Activated CD4-positive, alpha-beta T cell treated with anti-CD3 and anti-CD28 coated beads for 36 hours (primary cell): ENCODE measurements around the gene ANKH. TPM values are rescaled to one million over a fixed set of nuclear protein-coding genes. Genes with fewer than 3 reads are reported as not detected.
A peak's percentile ranks its signal among the peaks of the same experiment; 100 is the strongest.
"Not testable (repeated sequence)": the region's sequence is repeated elsewhere in the genome, so short reads cannot be mapped to it uniquely, and the experiment has no call there.

Source experiments
- ATAC-seq: fragments of 200-7000 bp; cut with Tn5 transposase; one replicate; pipeline ENCODE4 v1.10.0; 2021; ENCODE audit warnings: mild to moderate bottlenecking, moderate library complexity
- CTCF ChIA-PET: fragments of 350-600 bp; sonication (Branson Sonifier 250); formaldehyde crosslinking; loops from one replicate; lab custom pipeline; 2021; ENCODE audit warnings: antibody characterized with exemption; lab: Charles Lee
- POLR2A ChIA-PET: fragments of 350-600 bp; sonication (Branson Sonifier 250); formaldehyde crosslinking; loops from one replicate; lab custom pipeline; 2021; ENCODE audit warnings: antibody characterized with exemption, inconsistent platforms; lab: Charles Lee
- DNase-seq: peaks from one replicate; pipeline ENCODE4 v3.0.0-alpha.2; 2020
- H3K27ac Mint-ChIP-seq: one replicate; pipeline ENCODE4 v1.8.0; 2021; ENCODE audit warnings: mixed read lengths
- H3K27me3 Mint-ChIP-seq: one replicate; pipeline ENCODE4 v1.8.0; 2021; ENCODE audit warnings: mixed read lengths
- H3K36me3 Mint-ChIP-seq: one replicate; pipeline ENCODE4 v1.8.0; 2021; ENCODE audit warnings: low read depth, mixed read lengths
- H3K4me1 Mint-ChIP-seq: one replicate; pipeline ENCODE4 v1.8.0; 2021; ENCODE audit warnings: mixed read lengths
- H3K4me3 Mint-ChIP-seq: one replicate; pipeline ENCODE4 v1.8.0; 2021; ENCODE audit warnings: mild to moderate bottlenecking, moderate library complexity, mixed read lengths
- H3K9me3 Mint-ChIP-seq: one replicate; pipeline ENCODE4 v1.8.0; 2021; ENCODE audit warnings: low read depth, mixed read lengths
- intact Hi-C, 2 experiments: fragments of 100-400 bp; cut with DNase I in 1 of 2; cut with micrococcal nuclease in 1 of 2; formaldehyde crosslinking; loops; one replicate each; pipeline versions ENCODE4 v1.14.2 to v1.15.1; 2022 to 2024; cut with DNase I, micrococcal nuclease
- total RNA-seq, 2 experiments: library from RNA; stranded (reverse); gene quantifications; one replicate each; pipeline ENCODE4 v1.2.3, GENCODE V29; 2021

Gene ANKH
- total RNA-seq, 2 experiments from 2014 or later = 72.8 to 76.4 TPM

GRCh38 chr5:14810282-14810681 is 61.3 kb downstream of the ANKH start:
- H3K9me3 Mint-ChIP-seq = no peaks in the 10 kb centered on the region
- CTCF ChIA-PET = interaction anchor here (1.1 to 1.6 kb wide), 4 partner anchors 60 to 193 kb away, joined by 3 to 5 read pairs (median 4); no protein-coding TSS in a partner anchor
- peak overlapping the region; percentile 55 for H3K4me3 Mint-ChIP-seq
- no peak for DNase-seq
- peak overlapping the region; percentile 71 for H3K27ac Mint-ChIP-seq
- POLR2A ChIA-PET = interaction anchor here (1.8 kb wide), 1 partner anchor 182 kb away, joined by 4 read pairs; no protein-coding TSS in a partner anchor
- intact Hi-C loops = loop anchor here (2.0 to 10.0 kb wide), 4 partner anchors 117 to 395 kb away; partner anchors contain the start of gene OTULIN (in 1 of the 2)
- ATAC-seq = no peak
- H3K4me1 Mint-ChIP-seq = peaks cover 57% of the 10 kb centered on the region
- no peaks in the 10 kb centered on the region for H3K27me3 Mint-ChIP-seq
- peaks cover 4% of the 10 kb centered on the region for H3K36me3 Mint-ChIP-seq

GRCh38 chr5:14809369-14810155 is 62.0 kb downstream of the ANKH start:
- Mint-ChIP-seq H3K27me3 (no peaks in the 10 kb centered on the region), H3K4me1 (peaks cover 51% of the 10 kb centered on the region), H3K27ac (peak overlapping the region; percentile 71), H3K9me3 (no peaks in the 10 kb centered on the region), H3K4me3 (peak overlapping the region; percentile 55), H3K36me3 (peaks cover 7% of the 10 kb centered on the region)
- ChIA-PET POLR2A (interaction anchor here (0.6 to 1.8 kb wide), 2 partner anchors 183 to 1826 kb away, joined by 3 to 4 read pairs; no protein-coding TSS in a partner anchor), CTCF (interaction anchor here (1.1 to 1.6 kb wide), 5 partner anchors 60 to 194 kb away, joined by 3 to 5 read pairs (median 4); no protein-coding TSS in a partner anchor)
- intact Hi-C loops = loop anchor here (1.0 to 10.0 kb wide), 12 partner anchors 8 to 1655 kb away; partner anchors contain the start of genes OTULIN (in 1 of the 2) and ZNF622 (in 1 of the 2)
- DNase-seq (peak; percentile 87), ATAC-seq (peak; percentile 96)

DNA sequence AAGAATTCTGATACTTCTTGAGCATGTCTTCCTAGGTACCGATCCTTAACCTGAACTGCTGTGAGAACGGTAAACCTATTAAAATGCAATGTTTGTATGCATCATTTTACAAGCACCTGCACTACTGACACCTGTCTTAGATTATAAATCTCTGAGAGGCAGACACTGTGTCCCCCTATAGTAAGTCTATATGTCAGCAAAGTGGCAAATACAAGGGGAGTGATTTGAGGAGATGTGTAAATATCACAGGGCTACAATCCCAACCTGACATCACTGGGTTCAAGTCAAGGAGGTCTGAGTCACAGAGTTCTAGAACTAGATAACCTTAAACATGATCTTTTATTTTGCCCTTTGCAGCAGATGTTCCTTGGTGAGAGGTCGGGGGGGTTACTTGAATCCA is 64.1 kb downstream of the ANKH start:
- Mint-ChIP-seq H3K9me3 (no peaks in the 10 kb centered on the region), H3K4me3 (no peak overlapping the region), H3K27ac (no peak overlapping the region), H3K36me3 (peaks cover 10% of the 10 kb centered on the region), H3K27me3 (no peaks in the 10 kb centered on the region), H3K4me1 (peaks cover 40% of the 10 kb centered on the region)
- POLR2A ChIA-PET = no interaction called here
- intact Hi-C loops = loop anchor here (5.0 to 10.0 kb wide), 2 partner anchors 80 to 1657 kb away; partner anchors contain the start of gene ZNF622 (in 1 of the 2)
- no peak for ATAC-seq
- no peak for DNase-seq
- CTCF ChIA-PET = no interaction called here

GRCh38 chr5:14806456-14806855 is 65.1 kb downstream of the ANKH start:
- CTCF ChIA-PET = no interaction called here

DNA sequence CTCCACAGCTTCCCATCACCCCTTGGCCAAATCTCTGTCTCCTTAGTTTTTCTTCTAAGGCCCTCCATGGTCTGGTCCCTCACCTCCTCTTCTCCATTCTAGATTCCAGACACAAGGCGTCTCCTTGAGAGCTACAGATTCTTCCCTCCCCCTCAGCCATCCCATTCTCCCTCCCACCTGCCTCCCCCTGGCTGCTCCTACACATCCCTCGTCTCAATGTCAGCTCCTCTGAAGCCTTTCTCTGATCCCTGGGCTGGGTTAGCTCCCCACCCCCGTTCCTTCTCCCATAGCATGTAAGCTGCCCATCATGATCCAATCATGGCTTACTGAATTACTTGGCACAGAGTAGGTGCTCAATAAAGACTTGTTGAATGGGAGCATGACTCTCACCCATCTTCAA is 69.0 kb downstream of the ANKH start:
- H3K4me1 Mint-ChIP-seq = peaks cover 39% of the 10 kb centered on the region
- H3K27me3 Mint-ChIP-seq = no peaks in the 10 kb centered on the region
- no peak overlapping the region for H3K4me3 Mint-ChIP-seq
- ATAC-seq (no peak), DNase-seq (no peak)
- no peaks in the 10 kb centered on the region for H3K9me3 Mint-ChIP-seq
- ChIA-PET POLR2A (no interaction called here), CTCF (interaction anchor here (0.6 to 1.4 kb wide), 4 partner anchors 74 to 149 kb away, joined by 3 to 5 read pairs (median 3); no protein-coding TSS in a partner anchor)
- H3K27ac Mint-ChIP-seq = no peak overlapping the region
- intact Hi-C loops = loop anchor here in 1 of 2 experiments (10.0 kb wide), 1 partner anchor 1662 kb away; the partner anchor contains the start of gene ZNF622
- H3K36me3 Mint-ChIP-seq = peaks cover 20% of the 10 kb centered on the region

More at GRCh38 chr5:14806456-14806855, 65.1 kb downstream of the ANKH start:
- POLR2A ChIA-PET = no interaction called here
- Mint-ChIP-seq H3K36me3 (peaks cover 12% of the 10 kb centered on the region), H3K4me3 (no peak overlapping the region), H3K27ac (no peak overlapping the region), H3K9me3 (no peaks in the 10 kb centered on the region), H3K4me1 (peaks cover 44% of the 10 kb centered on the region), H3K27me3 (no peaks in the 10 kb centered on the region)
- intact Hi-C loops = loop anchor here (5.0 to 10.0 kb wide), 2 partner anchors 79 to 1658 kb away; partner anchors contain the start of gene ZNF622 (in 1 of the 2)
- no peak for ATAC-seq
- DNase-seq = no peak

GRCh38 chr5:14801792-14802191 is 69.8 kb downstream of the ANKH start:
- ChIA-PET CTCF (interaction anchor here (0.7 to 1.0 kb wide), 2 partner anchors 74 to 116 kb away, joined by 3 read pairs; no protein-coding TSS in a partner anchor), POLR2A (no interaction called here)
- peaks cover 43% of the 10 kb centered on the region for H3K4me1 Mint-ChIP-seq
- no peak for DNase-seq
- intact Hi-C loops = loop anchor here in 1 of 2 experiments (10.0 kb wide), 1 partner anchor 1663 kb away; the partner anchor contains the start of gene ZNF622
- peaks cover 24% of the 10 kb centered on the region for H3K36me3 Mint-ChIP-seq
- no peaks in the 10 kb centered on the region for H3K27me3 Mint-ChIP-seq
- no peak overlapping the region for H3K27ac Mint-ChIP-seq
- no peak for ATAC-seq
- no peaks in the 10 kb centered on the region for H3K9me3 Mint-ChIP-seq
- no peak overlapping the region for H3K4me3 Mint-ChIP-seq

- H3K9me3 Mint-ChIP-seq, CTCF ChIA-PET, intact Hi-C loops, H3K4me3 Mint-ChIP-seq, ATAC-seq, POLR2A ChIA-PET, DNase-seq, H3K27me3 Mint-ChIP-seq: not testable (repeated sequence)
- peaks cover 23% of the 10 kb centered on the region for H3K36me3 Mint-ChIP-seq
- peaks cover 72% of the 10 kb centered on the region for H3K4me1 Mint-ChIP-seq
- peak overlapping the region; percentile 27 for H3K27ac Mint-ChIP-seq
Measured at GRCh38 chr5:14797385-14797784, 74.2 kb downstream of the ANKH start.

GRCh38 chr5:14794583-14795230 is 76.9 kb downstream of the ANKH start:
- H3K9me3 Mint-ChIP-seq = no peaks in the 10 kb centered on the region
- CTCF ChIA-PET = interaction anchor here (0.6 to 1.2 kb wide), 6 partner anchors 46 to 167 kb away, joined by 3 to 4 read pairs (median 3); no protein-coding TSS in a partner anchor

DNA sequence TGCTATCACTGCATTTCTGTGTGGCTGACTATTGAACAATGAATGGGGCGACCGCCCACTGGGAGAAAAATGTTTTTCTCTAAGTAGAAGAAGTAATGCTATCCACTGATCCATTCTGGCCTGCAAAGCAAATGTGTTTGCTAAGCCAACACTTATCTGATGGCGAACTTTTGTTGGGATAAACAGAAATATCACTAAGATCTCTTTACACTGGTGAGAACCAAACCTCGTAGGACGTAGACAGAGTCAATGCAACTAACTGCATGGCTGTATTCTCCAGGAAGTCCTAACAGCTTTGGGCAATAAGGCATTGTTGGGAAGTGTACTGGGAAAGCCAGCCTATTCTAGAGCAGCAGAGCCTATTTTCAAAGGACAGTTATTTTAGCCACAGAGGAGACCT is 77.7 kb downstream of the ANKH start:
- Mint-ChIP-seq H3K4me1 (peaks cover 78% of the 10 kb centered on the region), H3K36me3 (peaks cover 28% of the 10 kb centered on the region), H3K9me3 (no peaks in the 10 kb centered on the region), H3K27ac (no peak overlapping the region), H3K4me3 (no peak overlapping the region), H3K27me3 (no peaks in the 10 kb centered on the region)
- ATAC-seq (no peak), DNase-seq (no peak)
- ChIA-PET POLR2A (no interaction called here), CTCF (interaction anchor here (1.0 to 1.2 kb wide), 3 partner anchors 47 to 168 kb away, joined by 3 read pairs; no protein-coding TSS in a partner anchor)
- intact Hi-C loops = no loop called here

More at GRCh38 chr5:14794583-14795230, 76.9 kb downstream of the ANKH start:
- Mint-ChIP-seq H3K27ac (peak overlapping the region; percentile 47), H3K27me3 (no peaks in the 10 kb centered on the region), H3K4me1 (peaks cover 76% of the 10 kb centered on the region), H3K4me3 (no peak overlapping the region), H3K36me3 (peaks cover 28% of the 10 kb centered on the region)
- intact Hi-C loops = no loop called here
- POLR2A ChIA-PET = no interaction called here
- ATAC-seq (peak; percentile 87), DNase-seq (no peak)

- ChIA-PET POLR2A (no interaction called here), CTCF (interaction anchor here (0.6 to 1.0 kb wide), 5 partner anchors 10 to 1414 kb away, joined by 3 to 4 read pairs (median 3); no protein-coding TSS in a partner anchor)
- Mint-ChIP-seq H3K27ac (no peak overlapping the region), H3K4me3 (no peak overlapping the region), H3K27me3 (no peaks in the 10 kb centered on the region), H3K9me3 (no peaks in the 10 kb centered on the region), H3K36me3 (peaks cover 21% of the 10 kb centered on the region), H3K4me1 (peaks cover 67% of the 10 kb centered on the region)
- intact Hi-C loops = no loop called here
- no peak for ATAC-seq
- no peak for DNase-seq
Measured at GRCh38 chr5:14790911-14791310, 80.7 kb downstream of the ANKH start.

DNA sequence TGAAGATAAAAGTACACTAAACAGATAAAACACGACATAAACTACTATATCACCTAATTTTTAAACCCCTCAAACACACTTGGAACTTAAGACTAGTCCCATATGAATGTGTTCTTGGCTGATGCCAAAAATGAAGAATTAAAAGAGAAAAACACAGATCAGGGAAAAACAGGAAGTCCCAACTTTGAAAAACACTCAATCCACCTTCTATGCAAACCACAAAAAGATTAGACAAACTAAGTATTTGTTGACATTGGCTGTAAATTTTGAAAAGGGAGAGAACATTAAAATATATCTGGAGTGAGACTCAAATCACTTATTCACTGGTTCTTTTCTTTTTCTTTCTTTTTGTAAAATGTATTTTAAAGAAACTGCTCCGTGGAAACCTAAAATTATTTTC is 81.4 kb downstream of the ANKH start:
- ATAC-seq = no peak
- ChIA-PET POLR2A (no interaction called here), CTCF (no interaction called here)
- no peaks in the 10 kb centered on the region for H3K27me3 Mint-ChIP-seq
- H3K4me3 Mint-ChIP-seq = no peak overlapping the region
- H3K9me3 Mint-ChIP-seq = no peaks in the 10 kb centered on the region
- H3K36me3 Mint-ChIP-seq = peaks cover 18% of the 10 kb centered on the region
- H3K4me1 Mint-ChIP-seq = peaks cover 62% of the 10 kb centered on the region
- DNase-seq = no peak
- H3K27ac Mint-ChIP-seq = peak overlapping the region; percentile 0
- intact Hi-C loops = no loop called here
